Embryonic facial prominence (tissue), 1 donor: ENCODE data around the gene MBD1.
"Not testable (repeated sequence)": the region's sequence is repeated elsewhere in the genome, so short reads cannot be mapped to it uniquely, and the experiment has no call there.

Source experiments
- DNase-seq: peaks from one replicate; pipeline ENCODE4 v3.0.0-alpha.2; 2016; ENCODE audit errors: extremely low spot score

MBD1 gene

DNA sequence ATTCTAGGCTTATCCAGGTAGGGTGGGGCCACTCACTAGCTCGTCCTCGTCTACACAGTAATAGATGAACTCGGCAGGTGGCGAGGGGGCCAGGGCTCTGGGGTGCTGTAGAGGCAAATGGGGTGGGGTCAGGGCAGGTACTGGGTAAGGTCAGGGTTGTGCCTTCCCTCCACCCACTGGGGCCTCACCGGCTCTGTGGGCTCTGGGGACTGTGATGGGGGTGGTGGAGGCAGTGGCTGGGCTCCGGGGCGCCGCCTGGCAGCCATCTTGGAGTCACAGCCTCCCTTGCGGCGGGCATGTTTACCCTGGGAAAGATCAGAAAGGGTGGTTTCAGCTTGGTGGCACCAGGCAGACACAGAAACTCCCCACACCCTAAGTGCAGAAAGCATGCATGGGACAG is 6.4 kb downstream of the MBD1 start:
- DNase-seq = no peak

DNA sequence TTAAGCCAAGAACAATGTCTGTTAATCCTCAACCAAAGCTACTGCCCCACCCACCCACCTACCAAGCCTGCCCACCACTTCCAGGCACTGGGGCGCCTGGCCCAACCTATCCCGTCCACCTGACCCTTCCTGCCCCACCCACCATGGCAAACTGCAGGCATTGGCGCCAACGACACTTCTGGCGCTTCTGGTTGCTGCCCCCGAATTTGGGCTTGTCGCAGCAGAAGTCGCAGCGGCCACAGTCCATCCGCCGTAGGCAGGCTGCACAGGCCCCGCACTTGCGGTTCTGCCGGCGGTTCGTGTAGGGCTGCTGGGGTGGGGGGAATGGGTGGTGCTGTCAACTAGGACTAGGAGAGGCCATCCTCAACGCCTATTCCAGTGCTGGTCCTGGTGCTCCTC is 7.3 kb downstream of the MBD1 start:
- no peak for DNase-seq

DNA sequence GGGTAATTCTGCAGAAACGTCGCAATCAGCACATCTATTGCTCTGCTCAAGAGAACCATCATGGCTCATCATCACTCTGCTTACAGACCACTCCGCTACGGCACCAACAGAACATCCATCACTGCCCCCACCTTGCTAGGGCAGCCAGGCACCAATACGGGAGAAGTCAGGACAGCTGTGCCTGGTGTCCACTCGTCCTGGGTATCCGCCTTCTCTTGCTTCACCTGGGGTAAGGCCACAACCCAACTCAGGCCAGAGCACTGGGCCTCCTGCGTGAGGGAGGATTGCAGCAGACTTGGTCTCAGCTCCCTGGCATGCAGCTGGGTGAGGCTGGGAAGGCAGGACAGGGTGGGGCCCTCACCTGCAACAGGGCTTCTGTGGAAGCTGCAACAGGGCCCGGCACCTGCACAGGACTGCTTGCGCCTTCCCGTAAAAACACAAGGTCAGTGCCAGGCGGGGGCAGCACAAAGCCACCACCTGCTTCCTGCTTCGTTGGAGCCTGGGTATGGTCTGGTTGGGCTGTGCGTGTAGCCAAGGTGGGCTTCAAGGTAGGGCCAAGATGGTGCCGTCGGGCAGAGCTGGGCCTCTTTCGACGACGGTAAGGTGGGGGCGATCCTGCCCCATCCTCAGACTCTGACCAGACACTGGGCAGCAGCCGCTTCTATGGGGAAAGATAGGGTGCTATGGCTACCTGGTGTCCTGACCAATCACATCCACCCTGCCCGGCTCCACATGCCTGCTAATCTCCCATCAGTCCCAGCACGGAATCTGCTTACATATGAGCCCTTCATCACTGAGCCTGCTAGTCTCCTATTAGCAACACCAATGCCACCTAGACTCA is 7.9 kb downstream of the MBD1 start:
- DNase-seq = no peak

DNA sequence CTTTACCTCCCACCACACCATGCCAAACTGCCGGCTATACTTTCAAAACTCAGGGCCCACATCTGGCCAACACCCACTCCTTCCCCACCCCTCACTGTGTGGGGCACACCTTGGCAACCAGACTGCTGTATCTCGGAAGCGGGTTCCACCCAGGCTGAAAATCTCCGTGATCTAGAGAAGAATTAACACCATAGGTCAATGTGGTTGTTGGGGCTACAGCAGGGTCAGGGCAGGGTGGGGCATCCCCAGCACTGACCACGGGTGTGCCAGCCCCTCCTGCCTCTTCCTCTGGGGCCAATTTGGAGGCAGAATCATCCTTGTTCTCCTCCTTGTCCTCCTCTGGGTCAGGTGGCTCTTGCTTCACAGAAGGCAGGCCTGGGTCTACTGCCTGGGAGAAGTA is 8.8 kb downstream of the MBD1 start:
- no peak for DNase-seq

DNA sequence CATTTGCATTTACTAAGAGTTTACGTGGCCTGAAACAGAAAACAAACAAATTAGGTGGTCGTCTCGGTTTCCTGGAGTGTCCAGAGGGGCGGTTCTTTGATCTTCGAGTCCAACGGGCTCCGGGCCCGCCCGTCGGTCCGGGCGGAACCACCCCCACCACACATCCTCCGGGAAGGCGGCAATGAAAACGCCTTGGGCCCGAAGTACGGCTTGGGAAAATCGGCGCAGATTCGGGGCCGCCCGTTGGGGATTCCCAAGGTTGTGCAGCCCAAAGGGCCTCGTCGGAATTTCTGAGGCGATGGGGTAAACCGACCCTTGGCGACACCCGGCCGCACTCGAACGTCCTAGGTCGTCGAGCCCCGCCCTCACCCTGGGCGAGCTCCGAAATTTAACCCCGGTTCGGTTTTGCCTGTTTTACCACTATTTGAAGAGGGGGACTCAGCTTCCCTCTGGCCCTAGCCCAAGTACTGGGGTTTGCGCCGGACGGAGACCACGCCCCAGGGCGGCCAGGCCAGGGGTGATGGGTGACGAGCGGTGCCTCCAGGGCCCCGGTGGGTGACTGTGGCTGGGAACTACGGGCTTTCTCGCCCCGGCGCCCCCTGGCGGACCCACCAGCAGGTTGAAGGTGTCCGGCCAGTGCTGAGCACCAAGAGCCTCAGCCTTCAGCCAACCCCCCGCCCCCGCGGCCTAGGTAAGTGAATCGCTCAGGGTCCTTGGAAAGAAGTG is 13.1 kb downstream of the MBD1 start:
- no peak for DNase-seq

DNA sequence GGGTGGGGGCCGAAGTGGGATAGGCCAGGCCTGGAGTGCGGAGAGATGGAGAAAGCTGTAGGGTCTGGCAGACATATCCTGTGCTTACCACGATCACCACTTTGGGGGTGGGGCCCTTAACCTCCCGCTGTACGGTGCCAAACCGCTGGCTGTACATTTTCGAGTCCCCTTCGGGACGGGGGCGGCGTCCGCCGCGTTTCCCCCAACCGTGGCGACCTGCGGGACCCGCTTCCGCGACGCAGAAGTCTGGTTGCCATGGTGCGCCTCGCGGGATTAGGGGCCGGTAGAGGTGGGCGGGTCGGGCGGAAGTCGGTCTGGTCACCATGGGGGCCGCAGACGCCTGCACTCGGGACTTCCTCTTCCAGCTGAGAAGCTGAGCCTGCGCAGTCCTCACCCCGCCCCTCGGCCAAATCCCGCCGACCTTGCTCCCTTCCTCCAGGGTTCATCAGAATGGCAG is 15.0 kb downstream of the MBD1 start, which contains the start of gene CFAP53:
Gene CFAP53 (minus strand): TSS at position 248 of the 457 bp plus-strand sequence. CDS start 91 bp downstream, at position 157.
- DNase-seq = peak; percentile 66

DNA sequence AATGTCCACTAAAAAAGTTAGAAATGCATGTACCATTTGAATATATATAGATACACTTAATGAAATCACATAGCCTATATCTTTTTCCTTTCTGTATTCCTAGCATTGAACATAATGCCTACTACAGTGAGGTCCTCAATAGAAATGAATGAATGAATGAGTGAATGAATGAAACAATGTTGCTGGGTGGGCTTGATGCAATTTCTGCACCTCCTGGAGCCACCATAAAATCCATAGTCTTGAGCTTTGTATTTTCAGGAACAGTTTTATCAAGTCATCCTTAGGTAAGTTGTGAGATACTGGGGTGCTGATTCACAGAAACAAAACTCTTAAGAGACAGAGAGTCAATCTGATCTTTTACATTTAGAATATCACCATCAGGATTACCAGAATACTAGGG is 18.3 kb downstream of the MBD1 start:
- no peak for DNase-seq

DNA sequence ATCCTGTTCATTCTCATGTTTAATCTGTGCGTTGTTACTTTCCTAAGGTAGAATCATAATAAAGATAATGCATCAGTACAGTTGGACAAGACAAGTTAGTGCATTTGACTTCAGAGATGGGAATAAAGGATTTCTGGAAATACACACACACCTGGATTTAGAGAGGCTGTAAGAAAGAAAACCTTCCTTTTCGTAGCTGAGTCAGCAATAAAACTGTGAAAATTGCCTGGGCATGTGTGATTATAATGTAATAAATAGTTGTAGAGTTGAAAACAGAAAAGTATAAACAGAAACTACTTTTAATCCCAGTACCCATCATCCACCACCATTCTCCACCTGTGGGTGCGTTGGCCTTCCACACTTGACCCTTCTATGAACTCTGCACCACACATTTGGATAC is 30.4 kb downstream of the MBD1 start:
- no peak for DNase-seq

DNA sequence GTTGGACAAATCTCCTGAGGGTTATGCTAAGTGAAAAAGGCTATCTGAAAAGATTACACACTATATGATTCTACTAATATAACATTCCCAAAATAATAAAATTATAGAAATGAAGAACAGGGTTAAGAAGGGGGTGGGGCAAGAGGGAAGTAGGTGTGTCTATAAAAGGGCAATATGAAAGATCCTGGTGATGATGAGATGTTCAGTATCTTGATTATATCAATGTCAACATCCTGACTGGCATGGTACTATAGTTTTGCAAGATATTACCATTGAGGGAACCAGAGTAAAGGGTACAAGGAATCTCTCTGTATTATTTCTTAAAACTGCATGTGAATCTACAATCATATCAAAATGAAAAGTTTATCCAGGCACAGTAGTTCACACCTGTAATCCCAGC is 31.7 kb downstream of the MBD1 start:
- no peak for DNase-seq

DNA sequence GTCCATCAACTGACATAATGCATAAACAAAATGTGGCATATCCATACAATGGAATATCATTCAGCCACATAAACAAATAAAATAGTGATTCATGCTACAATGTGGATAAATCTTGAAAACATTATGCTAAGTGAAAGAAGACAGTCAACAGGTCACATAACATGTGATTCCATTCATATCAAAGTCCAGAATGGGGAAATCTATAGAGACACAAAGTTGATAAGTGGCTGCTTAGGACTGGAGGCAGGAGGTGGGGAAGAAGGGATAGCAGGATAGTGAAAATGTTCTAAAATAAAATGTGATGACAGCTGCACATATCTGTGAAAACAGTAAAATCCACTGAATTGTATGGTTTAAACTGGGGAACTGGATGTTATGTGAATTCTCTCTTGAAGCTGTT is 33.8 kb downstream of the MBD1 start:
- no peak for DNase-seq

DNA sequence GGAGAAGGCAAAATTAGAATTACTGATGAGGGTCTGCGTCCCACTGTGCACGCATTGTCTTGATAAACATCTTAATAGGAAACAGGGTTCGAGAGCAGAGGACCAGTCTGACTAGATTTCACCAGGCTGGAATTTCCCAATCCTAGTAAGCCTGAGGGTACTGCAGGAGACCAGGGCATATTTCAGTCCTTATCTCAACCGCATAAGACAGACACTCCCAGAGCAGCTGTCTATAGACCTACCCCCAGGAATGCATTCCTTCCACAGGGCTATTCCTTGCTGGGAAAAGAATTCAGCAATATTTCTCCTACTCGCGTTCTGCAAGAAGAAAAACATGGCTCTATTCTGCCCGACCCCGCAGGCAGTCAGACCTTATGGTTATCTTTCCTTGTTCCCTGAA is 39.6 kb downstream of the MBD1 start:
- not testable (repeated sequence) for DNase-seq

DNA sequence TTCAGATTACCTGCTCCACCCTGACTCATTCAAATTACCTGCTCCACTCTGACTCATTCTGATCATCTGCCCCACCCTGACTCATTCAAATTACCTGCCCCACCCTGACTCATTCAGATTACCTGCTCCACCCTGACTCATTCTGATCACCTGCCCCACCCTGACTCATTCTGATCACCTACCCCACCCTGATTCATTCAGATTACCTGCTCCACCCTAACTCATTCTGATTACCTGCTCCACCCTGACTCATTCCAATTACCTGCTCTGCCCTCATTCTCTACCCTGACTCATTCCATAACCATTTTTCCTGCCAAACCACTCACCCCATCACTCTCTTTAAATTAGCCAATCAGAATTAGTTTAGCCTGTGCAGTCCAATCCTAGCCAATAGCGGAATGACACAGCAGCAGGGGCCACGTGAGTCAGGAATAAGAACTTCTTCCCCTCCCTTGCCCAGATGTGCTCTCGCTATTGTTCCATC is 41.2 kb downstream of the MBD1 start:
- no peak for DNase-seq

DNA sequence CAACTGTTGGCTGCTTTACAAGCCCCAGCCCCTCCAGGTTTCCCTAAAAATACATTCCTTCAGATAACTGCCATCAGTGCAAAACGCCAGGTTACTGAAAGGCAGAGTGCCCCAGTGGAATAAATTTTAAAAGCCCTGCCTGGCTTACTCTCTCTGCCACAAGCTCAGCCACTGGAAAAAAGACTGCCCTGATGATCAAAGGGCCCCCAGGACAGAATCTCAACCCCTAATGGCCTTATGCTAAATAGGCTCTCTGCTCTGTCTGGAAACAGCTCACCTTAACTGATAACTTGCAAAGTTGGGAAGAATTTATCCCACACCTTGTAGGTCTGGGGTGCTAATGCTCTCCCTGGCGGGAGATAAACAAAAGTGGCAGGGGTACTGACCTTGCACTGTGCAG is 48.9 kb downstream of the MBD1 start:
- DNase-seq = no peak

DNA sequence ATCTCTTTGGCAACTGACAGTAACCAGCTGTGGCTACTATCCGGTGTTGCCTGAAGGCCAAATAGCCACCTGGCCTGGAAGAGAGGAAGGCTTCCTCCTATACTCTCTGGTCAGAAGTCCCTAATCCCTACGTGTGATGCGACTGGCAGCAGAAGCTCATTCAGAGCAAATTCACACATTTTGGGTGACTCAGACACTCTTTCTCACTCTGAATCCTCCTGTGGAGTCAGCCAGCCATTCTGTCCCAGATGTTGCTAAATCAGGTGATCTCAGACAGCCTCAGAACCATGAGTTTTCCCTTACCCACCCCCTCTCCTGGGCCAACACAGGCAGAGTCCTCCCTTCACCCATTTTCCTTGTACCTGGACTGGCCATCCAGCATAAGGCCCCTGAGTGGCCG is 49.7 kb downstream of the MBD1 start:
- no peak for DNase-seq

DNA sequence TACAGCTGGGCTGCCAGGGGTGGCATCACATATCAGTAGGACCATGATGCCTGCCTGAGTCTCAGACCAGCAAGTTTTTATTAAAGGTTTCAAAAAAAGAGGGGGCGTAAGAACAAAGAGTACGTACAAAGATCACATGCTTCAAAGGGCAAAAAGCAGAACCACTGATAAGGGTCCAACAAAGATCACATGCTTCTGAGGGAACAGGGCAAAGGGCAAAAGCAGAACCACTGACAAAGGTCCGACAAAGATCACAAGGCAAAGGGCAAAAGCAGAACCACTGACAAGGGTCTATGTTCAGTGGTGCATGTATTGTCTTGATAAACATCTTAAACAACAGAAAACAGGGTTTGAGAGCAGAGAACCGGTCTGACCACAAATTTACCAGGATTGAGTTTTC is 61.1 kb downstream of the MBD1 start:
- DNase-seq = not testable (repeated sequence)
